GM23338 (cell line): ENCODE measurements around the gene FHL1. TPM values are rescaled to one million over a fixed set of nuclear protein-coding genes. Genes with fewer than 3 reads are reported as not detected.

ENCODE experiments used
- CREB1 ChIP-seq: fragments of 250-450 bp; sonication (Bioruptor Pico); IDR thresholded peaks from 2 replicates; pipeline ENCODE4 v1.5.0; 2020; ENCODE audit warnings: low read depth, mild to moderate bottlenecking, moderate library complexity
- CTCF ChIP-seq, 2 experiments: fragments of 200-600 bp in 1 of 2; sonication (generic) in 1 of 2; conservative IDR thresholded peaks; 2 replicates each; pipeline versions ENCODE4 v1.5.1 to v1.6.1; 2016 to 2017; ENCODE audit warnings: antibody characterized with exemption in 2 of 2, low read depth in 2 of 2, mild to moderate bottlenecking in 2 of 2, moderate library complexity in 1 of 2
- ETS1 ChIP-seq: IDR thresholded peaks from 2 replicates; pipeline ENCODE4 v1.6.1; 2016; ENCODE audit warnings: antibody characterized with exemption
- EZH2 ChIP-seq: fragments of 200-600 bp; sonication (generic); IDR thresholded peaks from one replicate; pipeline ENCODE4 v1.8.0; 2017; ENCODE audit warnings: antibody characterized with exemption, mild to moderate bottlenecking, low read depth; ENCODE audit not compliant: unreplicated experiment
- EZH2phosphoT487 ChIP-seq: fragments of 200-600 bp; sonication (generic); IDR thresholded peaks from one replicate; pipeline ENCODE4 v1.8.1; 2018; ENCODE audit warnings: antibody characterized with exemption; ENCODE audit not compliant: unreplicated experiment
- JUNB ChIP-seq: IDR thresholded peaks from one replicate; pipeline ENCODE4 v1.6.1; 2016; ENCODE audit warnings: antibody characterized with exemption; ENCODE audit not compliant: unreplicated experiment
- POLR2AphosphoS5 ChIP-seq: IDR thresholded peaks from 2 replicates; pipeline ENCODE4 v1.6.1; 2016; ENCODE audit warnings: antibody characterized with exemption, low read depth
- STAT1 ChIP-seq: IDR thresholded peaks from one replicate; pipeline ENCODE4 v1.6.1; 2016; ENCODE audit warnings: antibody characterized with exemption; ENCODE audit not compliant: unreplicated experiment
- ZNF114 ChIP-seq: fragments of 250-450 bp; sonication (Bioruptor Pico); IDR thresholded peaks from 2 replicates; pipeline ENCODE4 v1.5.0; 2020; ENCODE audit warnings: mild to moderate bottlenecking, moderate library complexity
- ZNF331 ChIP-seq: fragments of 250-450 bp; sonication (Bioruptor Pico); IDR thresholded peaks from 2 replicates; pipeline ENCODE4 v1.5.0; 2020; ENCODE audit warnings: low read depth, mild to moderate bottlenecking, moderate library complexity
- ZNF462 ChIP-seq: fragments of 250-450 bp; sonication (Bioruptor Pico); IDR thresholded peaks from 2 replicates; pipeline ENCODE4 v1.5.0; 2020; ENCODE audit warnings: mild to moderate bottlenecking, moderate library complexity
- polyA plus RNA-seq: library from polyadenylated mRNA; unstranded; fragments of >200 nt; fragmentation: Nextera tagmentation; extraction: Ambion mirVana; gene quantifications from 2 replicates; pipeline ENCODE4 v1.2.1, GENCODE V29; 2016
- total RNA-seq: library from RNA; depleted of rRNA; stranded (reverse); fragments of >200 nt; shearing (Covaris generic); gene quantifications from 2 replicates; pipeline ENCODE4 v1.2.3, GENCODE V29; 2014

Gene FHL1
- total and polyA plus RNA-seq, 2 experiments from 2014 or later = 47.9 to 60.4 TPM

- no peak for TF ChIP-seq ZNF462 (CRISPR knock-in tag)
- no peak for TF ChIP-seq POLR2AphosphoS5
- no peak for TF ChIP-seq ZNF114 (CRISPR knock-in tag)
- no peak for TF ChIP-seq CREB1 (CRISPR knock-in tag)
- no peak for TF ChIP-seq ETS1
- no peak for TF ChIP-seq EZH2
- TF ChIP-seq ZNF331 (CRISPR knock-in tag) = no peak
- TF ChIP-seq JUNB = no peak
- no peak for TF ChIP-seq STAT1
- TF ChIP-seq CTCF (conservative IDR thresholded peaks at IDR 0.05; ENCODE audit: low read depth in 2 of 2) = no peak
- TF ChIP-seq EZH2phosphoT487 = no peak
These were observed 58.6 kb downstream of the FHL1 start (continued) for GRCh38 chrX:136205882-136206380.
